ENCODE results near the gene PIM1.

DNA sequence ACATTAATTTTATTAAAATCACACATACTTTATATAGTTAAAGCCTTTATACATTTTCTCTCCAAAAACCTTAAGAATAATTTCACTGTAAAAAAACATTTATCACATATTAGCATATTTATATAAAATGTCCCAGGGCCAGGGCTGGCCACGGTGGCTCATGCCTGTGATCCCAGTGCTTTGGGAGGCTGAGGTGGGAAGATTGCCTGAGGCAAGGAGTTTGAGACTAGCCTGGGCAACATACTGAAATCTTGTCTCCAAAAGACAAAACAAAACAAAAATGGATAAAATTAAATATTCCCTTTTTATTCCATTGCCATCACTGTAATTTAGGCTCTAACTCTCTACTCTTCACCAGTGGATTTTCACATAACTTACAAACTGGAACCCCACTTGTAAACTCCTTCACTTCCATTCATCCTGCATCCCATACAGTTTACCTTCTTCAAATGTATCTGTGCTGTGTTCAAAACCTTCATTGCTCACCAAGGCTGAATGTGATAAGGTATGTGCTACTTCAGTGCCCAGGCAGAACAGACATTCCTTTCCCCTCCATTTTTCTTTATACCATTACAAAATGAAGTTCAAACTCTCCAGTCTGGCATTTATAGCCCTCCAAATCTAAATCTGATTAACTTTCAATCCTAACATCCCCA is 42.9 kb upstream of the PIM1 start:
- TF ChIP-seq, protein P1, sequence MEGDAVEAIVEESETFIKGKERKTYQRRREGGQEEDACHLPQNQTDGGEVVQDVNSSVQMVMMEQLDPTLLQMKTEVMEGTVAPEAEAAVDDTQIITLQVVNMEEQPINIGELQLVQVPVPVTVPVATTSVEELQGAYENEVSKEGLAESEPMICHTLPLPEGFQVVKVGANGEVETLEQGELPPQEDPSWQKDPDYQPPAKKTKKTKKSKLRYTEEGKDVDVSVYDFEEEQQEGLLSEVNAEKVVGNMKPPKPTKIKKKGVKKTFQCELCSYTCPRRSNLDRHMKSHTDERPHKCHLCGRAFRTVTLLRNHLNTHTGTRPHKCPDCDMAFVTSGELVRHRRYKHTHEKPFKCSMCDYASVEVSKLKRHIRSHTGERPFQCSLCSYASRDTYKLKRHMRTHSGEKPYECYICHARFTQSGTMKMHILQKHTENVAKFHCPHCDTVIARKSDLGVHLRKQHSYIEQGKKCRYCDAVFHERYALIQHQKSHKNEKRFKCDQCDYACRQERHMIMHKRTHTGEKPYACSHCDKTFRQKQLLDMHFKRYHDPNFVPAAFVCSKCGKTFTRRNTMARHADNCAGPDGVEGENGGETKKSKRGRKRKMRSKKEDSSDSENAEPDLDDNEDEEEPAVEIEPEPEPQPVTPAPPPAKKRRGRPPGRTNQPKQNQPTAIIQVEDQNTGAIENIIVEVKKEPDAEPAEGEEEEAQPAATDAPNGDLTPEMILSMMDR (IDR thresholded peaks at IDR 0.05 in 2 of 3, conservative IDR thresholded peaks at IDR 0.05 in 1 of 3; ENCODE audit: control insufficient read depth in 2 of 3, extremely low read depth in 1 of 3, insufficient read depth in 1 of 3, low read depth in 3 of 3, low read length in 3 of 3), result no peak
- TF ChIP-seq, protein P2, sequence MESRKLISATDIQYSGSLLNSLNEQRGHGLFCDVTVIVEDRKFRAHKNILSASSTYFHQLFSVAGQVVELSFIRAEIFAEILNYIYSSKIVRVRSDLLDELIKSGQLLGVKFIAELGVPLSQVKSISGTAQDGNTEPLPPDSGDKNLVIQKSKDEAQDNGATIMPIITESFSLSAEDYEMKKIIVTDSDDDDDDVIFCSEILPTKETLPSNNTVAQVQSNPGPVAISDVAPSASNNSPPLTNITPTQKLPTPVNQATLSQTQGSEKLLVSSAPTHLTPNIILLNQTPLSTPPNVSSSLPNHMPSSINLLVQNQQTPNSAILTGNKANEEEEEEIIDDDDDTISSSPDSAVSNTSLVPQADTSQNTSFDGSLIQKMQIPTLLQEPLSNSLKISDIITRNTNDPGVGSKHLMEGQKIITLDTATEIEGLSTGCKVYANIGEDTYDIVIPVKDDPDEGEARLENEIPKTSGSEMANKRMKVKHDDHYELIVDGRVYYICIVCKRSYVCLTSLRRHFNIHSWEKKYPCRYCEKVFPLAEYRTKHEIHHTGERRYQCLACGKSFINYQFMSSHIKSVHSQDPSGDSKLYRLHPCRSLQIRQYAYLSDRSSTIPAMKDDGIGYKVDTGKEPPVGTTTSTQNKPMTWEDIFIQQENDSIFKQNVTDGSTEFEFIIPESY (IDR thresholded peaks at IDR 0.05), result no peak
- TF ChIP-seq ZNF24 (IDR thresholded peaks at IDR 0.05) (no peak), MXI1 (IDR thresholded peaks at IDR 0.05; ENCODE audit: low read depth, low read length) (no peak), EZH2 (IDR thresholded peaks at IDR 0.05; ENCODE audit: borderline replicate concordance, control insufficient read depth, low read depth, low read length) (no peak), YY1 (IDR thresholded peaks at IDR 0.05; ENCODE audit: low read depth, low read length) (no peak), ZSCAN29 (IDR thresholded peaks at IDR 0.05) (no peak), EP300 (IDR thresholded peaks at IDR 0.05; ENCODE audit: borderline replicate concordance in 1 of 2, control insufficient read depth in 1 of 2, low read depth in 2 of 2, low read length in 2 of 2) (no peak), REST (IDR thresholded peaks at IDR 0.05; ENCODE audit: low read depth, low read length) (no peak), SMC3 (IDR thresholded peaks at IDR 0.05; ENCODE audit: borderline replicate concordance, low read length) (no peak), FOXM1 (IDR thresholded peaks at IDR 0.05; ENCODE audit: low read depth, low read length) (no peak), HDGF (IDR thresholded peaks at IDR 0.05) (no peak), E2F4 (IDR thresholded peaks at IDR 0.05; ENCODE audit: low read depth, low read length) (no peak)
- TF ChIP-seq, protein P3, sequence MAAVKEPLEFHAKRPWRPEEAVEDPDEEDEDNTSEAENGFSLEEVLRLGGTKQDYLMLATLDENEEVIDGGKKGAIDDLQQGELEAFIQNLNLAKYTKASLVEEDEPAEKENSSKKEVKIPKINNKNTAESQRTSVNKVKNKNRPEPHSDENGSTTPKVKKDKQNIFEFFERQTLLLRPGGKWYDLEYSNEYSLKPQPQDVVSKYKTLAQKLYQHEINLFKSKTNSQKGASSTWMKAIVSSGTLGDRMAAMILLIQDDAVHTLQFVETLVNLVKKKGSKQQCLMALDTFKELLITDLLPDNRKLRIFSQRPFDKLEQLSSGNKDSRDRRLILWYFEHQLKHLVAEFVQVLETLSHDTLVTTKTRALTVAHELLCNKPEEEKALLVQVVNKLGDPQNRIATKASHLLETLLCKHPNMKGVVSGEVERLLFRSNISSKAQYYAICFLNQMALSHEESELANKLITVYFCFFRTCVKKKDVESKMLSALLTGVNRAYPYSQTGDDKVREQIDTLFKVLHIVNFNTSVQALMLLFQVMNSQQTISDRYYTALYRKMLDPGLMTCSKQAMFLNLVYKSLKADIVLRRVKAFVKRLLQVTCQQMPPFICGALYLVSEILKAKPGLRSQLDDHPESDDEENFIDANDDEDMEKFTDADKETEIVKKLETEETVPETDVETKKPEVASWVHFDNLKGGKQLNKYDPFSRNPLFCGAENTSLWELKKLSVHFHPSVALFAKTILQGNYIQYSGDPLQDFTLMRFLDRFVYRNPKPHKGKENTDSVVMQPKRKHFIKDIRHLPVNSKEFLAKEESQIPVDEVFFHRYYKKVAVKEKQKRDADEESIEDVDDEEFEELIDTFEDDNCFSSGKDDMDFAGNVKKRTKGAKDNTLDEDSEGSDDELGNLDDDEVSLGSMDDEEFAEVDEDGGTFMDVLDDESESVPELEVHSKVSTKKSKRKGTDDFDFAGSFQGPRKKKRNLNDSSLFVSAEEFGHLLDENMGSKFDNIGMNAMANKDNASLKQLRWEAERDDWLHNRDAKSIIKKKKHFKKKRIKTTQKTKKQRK (IDR thresholded peaks at IDR 0.05; ENCODE audit: low read depth, low read length), result no peak
